GM12878 (cell line): ENCODE measurements around the gene PTPRN2.

Experiments
- CHD4 ChIP-seq: fragments of 200-600 bp; sonication (generic); IDR thresholded peaks from 2 replicates; pipeline ENCODE4 v1.6.1; 2016; ENCODE audit warnings: mild to moderate bottlenecking
- GABPA ChIP-seq: IDR thresholded peaks from 2 replicates; pipeline ENCODE4 v1.6.1; 2014; ENCODE audit warnings: antibody characterized with exemption, low read depth, mild to moderate bottlenecking, inconsistent platforms
- MXI1 ChIP-seq: fragments of 150-350 bp; IDR thresholded peaks from 2 replicates; pipeline ENCODE4 v1.6.1; 2011; ENCODE audit warnings: low read depth, mild to moderate bottlenecking, inconsistent platforms, low read length, improper control_type of control experiment
- PAX8 ChIP-seq: fragments of 450-650 bp; IDR thresholded peaks from 2 replicates; pipeline ENCODE4 v1.6.1; 2017; ENCODE audit warnings: mild to moderate bottlenecking, moderate library complexity
- POLR2A ChIP-seq: IDR thresholded peaks from 2 replicates; pipeline ENCODE4 v1.6.1; 2011; ENCODE audit warnings: low read depth, mild to moderate bottlenecking, low read length
- RAD21 ChIP-seq: IDR thresholded peaks from 2 replicates; pipeline ENCODE4 v1.6.1; 2011; ENCODE audit warnings: mild to moderate bottlenecking, low read depth, low read length, moderate library complexity; ENCODE audit not compliant: insufficient read depth
- RUNX3 ChIP-seq: IDR thresholded peaks from 2 replicates; pipeline ENCODE4 v1.6.1; 2012; ENCODE audit warnings: low read length, inconsistent platforms
- TAF1 ChIP-seq: IDR thresholded peaks from 2 replicates; pipeline ENCODE4 v1.6.1; 2011; ENCODE audit warnings: mild to moderate bottlenecking, low read depth, low read length, borderline replicate concordance

- TF ChIP-seq RAD21 (no peak), CHD4 (no peak), RUNX3 (no peak), POLR2A (no peak), PAX8 (no peak), TAF1 (no peak), MXI1 (no peak), GABPA (no peak)
Observed at GRCh38 chr7:158527495-158527894, 60.1 kb downstream of the PTPRN2 start.
